ENCODE results near the gene TXNDC8.

GRCh38 chr9:110282018-110282738 is 55.5 kb downstream of the TXNDC8 start:
- TF ChIP-seq TOX (CRISPR knock-in tag; IDR thresholded peaks at IDR 0.05; ENCODE audit: borderline replicate concordance): no peak
- no peak for TF ChIP-seq ZNF8 (CRISPR knock-in tag; IDR thresholded peaks at IDR 0.05)
- TF ChIP-seq PPARA (CRISPR knock-in tag; IDR thresholded peaks at IDR 0.05; ENCODE audit: borderline replicate concordance): no peak
- no peak for TF ChIP-seq GLIS3 (CRISPR knock-in tag; IDR thresholded peaks at IDR 0.05)
- no peak for TF ChIP-seq ZNF565 (CRISPR knock-in tag; conservative IDR thresholded peaks at IDR 0.05; ENCODE audit: low read depth)
- no peak for TF ChIP-seq SNAI2 (CRISPR knock-in tag; IDR thresholded peaks at IDR 0.05)
- TF ChIP-seq ZC3H10 (CRISPR knock-in tag; IDR thresholded peaks at IDR 0.05): no peak
- no peak for TF ChIP-seq TSHZ2 (CRISPR knock-in tag; IDR thresholded peaks at IDR 0.05)
- TF ChIP-seq ISL1 (CRISPR knock-in tag; IDR thresholded peaks at IDR 0.05): no peak
- no peak for TF ChIP-seq ARNTL (CRISPR knock-in tag; IDR thresholded peaks at IDR 0.05; ENCODE audit: borderline replicate concordance, low read depth)
- TF ChIP-seq CREB5 (CRISPR knock-in tag; IDR thresholded peaks at IDR 0.05; ENCODE audit: low read depth): no peak
- TF ChIP-seq ESRRG (CRISPR knock-in tag; IDR thresholded peaks at IDR 0.05): no peak
- no peak for TF ChIP-seq PATZ1 (CRISPR knock-in tag; IDR thresholded peaks at IDR 0.05; ENCODE audit: borderline replicate concordance)
- TF ChIP-seq TCF4 (CRISPR knock-in tag; IDR thresholded peaks at IDR 0.05; ENCODE audit: borderline replicate concordance): no peak
